CD4-positive, alpha-beta T cell treated with Interleukin-6 for 4 hours (primary cell): ENCODE measurements around the gene CT45A7.
"Not testable (repeated sequence)": the region's sequence is repeated elsewhere in the genome, so short reads cannot be mapped to it uniquely, and the experiment has no call there.

Experiments used
- DNase-seq: peaks from one replicate; pipeline ENCODE4 v3.0.0-alpha.2; 2020; ENCODE audit warnings: mixed read lengths

Gene CT45A7, protein sequence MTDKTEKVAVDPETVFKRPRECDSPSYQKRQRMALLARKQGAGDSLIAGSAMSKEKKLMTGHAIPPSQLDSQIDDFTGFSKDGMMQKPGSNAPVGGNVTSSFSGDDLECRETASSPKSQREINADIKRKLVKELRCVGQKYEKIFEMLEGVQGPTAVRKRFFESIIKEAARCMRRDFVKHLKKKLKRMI

DNA sequence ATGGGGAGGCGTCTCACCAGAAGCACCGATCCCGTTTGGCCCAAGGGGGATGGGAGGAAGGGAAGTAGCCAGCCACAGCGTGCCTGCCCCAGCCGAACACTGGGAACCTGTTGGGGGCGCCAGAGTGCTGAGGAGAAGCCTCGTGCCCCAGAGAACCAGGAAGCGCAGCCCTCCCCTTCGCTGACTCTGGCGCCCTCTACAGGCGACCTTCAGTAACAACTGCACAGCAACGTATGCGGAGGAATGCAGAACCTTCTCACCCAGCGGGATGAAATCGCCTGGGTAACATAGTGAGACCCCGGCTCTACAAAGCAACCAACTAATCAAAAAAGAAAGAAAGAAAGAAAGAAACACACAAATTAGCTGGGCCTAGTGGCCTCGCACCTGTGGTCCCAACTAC lies at the start of gene CT45A7:
Gene CT45A7 (minus strand): TSS at position 101 of the 400 bp plus-strand sequence. CDS start 3,747 bp downstream, outside the sequence.
- not testable (repeated sequence) for DNase-seq

DNA sequence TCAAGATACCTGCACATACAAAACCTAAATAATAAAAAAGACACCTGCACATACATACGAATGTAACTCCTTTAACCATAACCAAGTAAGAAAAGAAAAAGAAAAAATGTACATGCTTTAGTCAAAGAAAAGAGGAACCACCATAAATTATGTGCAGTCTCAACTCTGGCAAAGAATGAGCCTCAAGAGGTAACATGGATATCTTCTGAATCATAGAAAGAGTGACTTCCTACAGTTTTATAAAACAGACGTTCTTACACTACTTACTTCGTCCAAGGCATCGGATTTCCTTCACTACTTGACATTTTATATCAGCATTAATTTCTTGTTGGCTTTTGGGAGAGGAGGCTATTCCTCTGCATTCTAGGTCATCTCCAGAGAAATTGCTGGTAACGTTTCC lies 45.7 kb upstream of the CT45A7 start:
- DNase-seq = not testable (repeated sequence)

DNA sequence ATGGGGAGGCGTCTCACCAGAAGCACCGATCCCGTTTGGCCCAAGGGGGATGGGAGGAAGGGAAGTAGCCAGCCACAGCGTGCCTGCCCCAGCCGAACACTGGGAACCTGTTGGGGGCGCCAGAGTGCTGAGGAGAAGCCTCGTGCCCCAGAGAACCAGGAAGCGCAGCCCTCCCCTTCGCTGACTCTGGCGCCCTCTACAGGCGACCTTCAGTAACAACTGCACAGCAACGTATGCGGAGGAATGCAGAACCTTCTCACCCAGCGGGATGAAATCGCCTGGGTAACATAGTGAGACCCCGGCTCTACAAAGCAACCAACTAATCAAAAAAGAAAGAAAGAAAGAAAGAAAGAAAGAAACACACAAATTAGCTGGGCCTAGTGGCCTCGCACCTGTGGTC lies 34.6 kb upstream of the CT45A7 start, which contains the start of gene CT45A9:
Gene CT45A9 (minus strand): TSS at position 101 of the 400 bp plus-strand sequence. CDS start 3,751 bp downstream, outside the sequence.
- not testable (repeated sequence) for DNase-seq

DNA sequence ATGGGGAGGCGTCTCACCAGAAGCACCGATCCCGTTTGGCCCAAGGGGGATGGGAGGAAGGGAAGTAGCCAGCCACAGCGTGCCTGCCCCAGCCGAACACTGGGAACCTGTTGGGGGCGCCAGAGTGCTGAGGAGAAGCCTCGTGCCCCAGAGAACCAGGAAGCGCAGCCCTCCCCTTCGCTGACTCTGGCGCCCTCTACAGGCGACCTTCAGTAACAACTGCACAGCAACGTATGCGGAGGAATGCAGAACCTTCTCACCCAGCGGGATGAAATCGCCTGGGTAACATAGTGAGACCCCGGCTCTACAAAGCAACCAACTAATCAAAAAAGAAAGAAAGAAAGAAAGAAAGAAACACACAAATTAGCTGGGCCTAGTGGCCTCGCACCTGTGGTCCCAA lies 17.4 kb upstream of the CT45A7 start, which contains the start of gene CT45A8:
Gene CT45A8 (minus strand): TSS at position 101 of the 400 bp plus-strand sequence. CDS start 3,755 bp downstream, outside the sequence.
- not testable (repeated sequence) for DNase-seq

DNA sequence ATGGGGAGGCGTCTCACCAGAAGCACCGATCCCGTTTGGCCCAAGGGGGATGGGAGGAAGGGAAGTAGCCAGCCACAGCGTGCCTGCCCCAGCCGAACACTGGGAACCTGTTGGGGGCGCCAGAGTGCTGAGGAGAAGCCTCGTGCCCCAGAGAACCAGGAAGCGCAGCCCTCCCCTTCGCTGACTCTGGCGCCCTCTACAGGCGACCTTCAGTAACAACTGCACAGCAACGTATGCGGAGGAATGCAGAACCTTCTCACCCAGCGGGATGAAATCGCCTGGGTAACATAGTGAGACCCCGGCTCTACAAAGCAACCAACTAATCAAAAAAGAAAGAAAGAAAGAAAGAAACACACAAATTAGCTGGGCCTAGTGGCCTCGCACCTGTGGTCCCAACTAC lies 17.2 kb downstream of the CT45A7 start, which contains the start of gene CT45A2:
Gene CT45A2 (minus strand): TSS at position 101 of the 400 bp plus-strand sequence. CDS start 3,747 bp downstream, outside the sequence.
- not testable (repeated sequence) for DNase-seq

DNA sequence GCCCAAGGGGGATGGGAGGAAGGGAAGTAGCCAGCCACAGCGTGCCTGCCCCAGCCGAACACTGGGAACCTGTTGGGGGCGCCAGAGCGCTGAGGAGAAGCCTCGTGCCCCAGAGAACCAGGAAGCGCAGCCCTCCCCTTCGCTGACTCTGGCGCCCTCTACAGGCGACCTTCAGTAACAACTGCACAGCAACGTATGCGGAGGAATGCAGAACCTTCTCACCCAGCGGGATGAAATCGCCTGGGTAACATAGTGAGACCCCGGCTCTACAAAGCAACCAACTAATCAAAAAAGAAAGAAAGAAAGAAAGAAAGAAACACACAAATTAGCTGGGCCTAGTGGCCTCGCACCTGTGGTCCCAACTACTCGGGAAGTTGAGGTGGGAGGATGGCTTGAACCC lies 34.4 kb downstream of the CT45A7 start, which contains the start of gene CT45A6:
Gene CT45A6 (minus strand): TSS at position 101 of the 400 bp plus-strand sequence. CDS start 3,794 bp downstream, outside the sequence.
- not testable (repeated sequence) for DNase-seq

DNA sequence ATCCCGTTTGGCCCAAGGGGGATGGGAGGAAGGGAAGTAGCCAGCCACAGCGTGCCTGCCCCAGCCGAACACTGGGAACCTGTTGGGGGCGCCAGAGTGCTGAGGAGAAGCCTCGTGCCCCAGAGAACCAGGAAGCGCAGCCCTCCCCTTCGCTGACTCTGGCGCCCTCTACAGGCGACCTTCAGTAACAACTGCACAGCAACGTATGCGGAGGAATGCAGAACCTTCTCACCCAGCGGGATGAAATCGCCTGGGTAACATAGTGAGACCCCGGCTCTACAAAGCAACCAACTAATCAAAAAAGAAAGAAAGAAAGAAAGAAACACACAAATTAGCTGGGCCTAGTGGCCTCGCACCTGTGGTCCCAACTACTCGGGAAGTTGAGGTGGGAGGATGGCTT lies 51.7 kb downstream of the CT45A7 start, which contains the start of gene CT45A5:
Gene CT45A5 (minus strand): TSS at position 101 of the 400 bp plus-strand sequence. CDS start 3,774 bp downstream, outside the sequence.
- DNase-seq = not testable (repeated sequence)
